Measurements from ENCODE around the gene CYP2U1.

DNA sequence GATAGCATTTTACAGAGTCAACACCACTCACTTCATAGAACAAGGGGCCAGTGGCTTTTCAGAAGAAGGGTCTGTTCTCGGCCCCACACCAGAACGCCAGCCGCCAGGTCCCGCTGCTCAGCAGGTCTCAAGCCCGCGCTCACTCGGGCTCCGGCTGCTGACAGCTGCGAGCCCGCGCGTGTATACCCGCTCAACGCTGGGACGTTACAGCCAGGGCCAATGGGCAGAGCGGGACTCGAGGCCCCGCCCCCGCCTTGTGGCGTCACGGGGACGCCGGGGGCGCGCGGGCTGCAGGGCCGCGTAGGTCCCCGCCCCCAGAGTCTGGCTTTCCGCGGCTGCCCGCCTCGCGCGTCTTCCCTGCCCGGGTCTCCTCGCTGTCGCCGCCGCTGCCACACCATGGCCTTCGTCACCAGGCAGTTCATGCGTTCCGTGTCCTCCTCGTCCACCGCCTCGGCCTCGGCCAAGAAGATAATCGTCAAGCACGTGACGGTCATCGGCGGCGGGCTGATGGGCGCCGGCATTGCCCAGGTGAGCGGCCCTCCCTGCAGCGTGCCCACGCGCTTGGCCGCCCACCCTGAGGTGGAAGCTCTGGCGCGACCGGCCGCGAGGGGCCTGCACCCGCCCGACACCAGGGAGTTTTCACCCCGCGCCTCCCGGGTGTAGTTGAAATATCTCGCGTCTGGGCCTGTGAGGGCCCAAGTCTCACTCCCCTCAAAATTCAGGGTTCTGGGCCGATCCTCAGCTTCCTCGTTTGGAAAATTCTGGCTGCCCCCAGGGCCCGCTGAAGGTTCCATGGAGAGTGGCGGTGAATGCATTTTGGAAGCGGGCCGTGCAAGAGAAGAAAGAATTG, 58.4 kb downstream of the CYP2U1 start, which contains the start of gene HADH:
- TF ChIP-seq EZH2phosphoT487 (IDR thresholded peaks at IDR 0.05; ENCODE audit: unreplicated experiment): no peak
- TF ChIP-seq, protein P1, sequence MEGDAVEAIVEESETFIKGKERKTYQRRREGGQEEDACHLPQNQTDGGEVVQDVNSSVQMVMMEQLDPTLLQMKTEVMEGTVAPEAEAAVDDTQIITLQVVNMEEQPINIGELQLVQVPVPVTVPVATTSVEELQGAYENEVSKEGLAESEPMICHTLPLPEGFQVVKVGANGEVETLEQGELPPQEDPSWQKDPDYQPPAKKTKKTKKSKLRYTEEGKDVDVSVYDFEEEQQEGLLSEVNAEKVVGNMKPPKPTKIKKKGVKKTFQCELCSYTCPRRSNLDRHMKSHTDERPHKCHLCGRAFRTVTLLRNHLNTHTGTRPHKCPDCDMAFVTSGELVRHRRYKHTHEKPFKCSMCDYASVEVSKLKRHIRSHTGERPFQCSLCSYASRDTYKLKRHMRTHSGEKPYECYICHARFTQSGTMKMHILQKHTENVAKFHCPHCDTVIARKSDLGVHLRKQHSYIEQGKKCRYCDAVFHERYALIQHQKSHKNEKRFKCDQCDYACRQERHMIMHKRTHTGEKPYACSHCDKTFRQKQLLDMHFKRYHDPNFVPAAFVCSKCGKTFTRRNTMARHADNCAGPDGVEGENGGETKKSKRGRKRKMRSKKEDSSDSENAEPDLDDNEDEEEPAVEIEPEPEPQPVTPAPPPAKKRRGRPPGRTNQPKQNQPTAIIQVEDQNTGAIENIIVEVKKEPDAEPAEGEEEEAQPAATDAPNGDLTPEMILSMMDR (conservative IDR thresholded peaks at IDR 0.05; ENCODE audit: low read depth in 2 of 2): no peak
- TF ChIP-seq EZH2 (IDR thresholded peaks at IDR 0.05; ENCODE audit: low read depth, unreplicated experiment): no peak
- no peak for TF ChIP-seq REST (IDR thresholded peaks at IDR 0.05; ENCODE audit: unreplicated experiment)
- peak; percentile 86 for TF ChIP-seq POLR2AphosphoS5 (IDR thresholded peaks at IDR 0.05; ENCODE audit: low read depth)
